Activated CD4-positive, alpha-beta memory T cell treated with anti-CD3 and anti-CD28 coated beads for 36 hours (primary cell): ENCODE measurements around the gene CD58. TPM values are rescaled to one million over a fixed set of nuclear protein-coding genes. Genes with fewer than 3 reads are reported as not detected.

Experiments
- CTCF ChIA-PET: fragments of 350-600 bp; sonication (Branson Sonifier 250); formaldehyde crosslinking; loops from one replicate; lab custom pipeline; 2021; ENCODE audit warnings: antibody characterized with exemption, inconsistent platforms; lab: Charles Lee
- POLR2A ChIA-PET: fragments of 350-600 bp; sonication (Branson Sonifier 250); formaldehyde crosslinking; loops from one replicate; lab custom pipeline; 2021; ENCODE audit warnings: antibody characterized with exemption; lab: Charles Lee
- DNase-seq: peaks from one replicate; pipeline ENCODE4 v3.0.0-alpha.2; 2020
- H3K27ac Mint-ChIP-seq: one replicate; pipeline ENCODE4 v1.8.0; 2021; ENCODE audit warnings: mixed read lengths
- H3K27me3 Mint-ChIP-seq: one replicate; pipeline ENCODE4 v1.8.0; 2021; ENCODE audit warnings: mixed read lengths
- H3K36me3 Mint-ChIP-seq: one replicate; pipeline ENCODE4 v1.8.0; 2021; ENCODE audit warnings: mixed read lengths
- H3K4me1 Mint-ChIP-seq: one replicate; pipeline ENCODE4 v1.8.0; 2021; ENCODE audit warnings: low read depth, mixed read lengths
- H3K4me3 Mint-ChIP-seq: one replicate; pipeline ENCODE4 v1.8.0; 2021; ENCODE audit warnings: mild to moderate bottlenecking, mixed read lengths
- H3K9me3 Mint-ChIP-seq: one replicate; pipeline ENCODE4 v1.8.0; 2021; ENCODE audit warnings: mixed read lengths
- intact Hi-C: fragments of 100-400 bp; cut with micrococcal nuclease; formaldehyde crosslinking; loops from one replicate; pipeline ENCODE4 v1.15.1; 2023
- total RNA-seq, 2 experiments: library from RNA; stranded (reverse); gene quantifications; one replicate each; pipeline ENCODE4 v1.2.3, GENCODE V29; 2021

CD58 gene
- total RNA-seq, 2 experiments from 2014 or later, result 21.9 to 27.2 TPM

- POLR2A ChIA-PET, result interaction anchor here (1.3 to 3.1 kb wide), 3 partner anchors 20 to 22 kb away, joined by 3 to 14 read pairs (median 10); no protein-coding TSS in a partner anchor
- H3K4me1 Mint-ChIP-seq, result peaks cover 56% of the 10 kb centered on the region
- no peaks in the 10 kb centered on the region for H3K27me3 Mint-ChIP-seq
- intact Hi-C loops, result no loop called here
- CTCF ChIA-PET, result interaction anchor here (1.5 kb wide), 1 partner anchor 51 kb away, joined by 3 read pairs; no protein-coding TSS in a partner anchor
- DNase-seq, result no peak
- no peak overlapping the region for H3K27ac Mint-ChIP-seq
- no peaks in the 10 kb centered on the region for H3K9me3 Mint-ChIP-seq
- H3K4me3 Mint-ChIP-seq, result no peak overlapping the region
- peaks cover 55% of the 10 kb centered on the region for H3K36me3 Mint-ChIP-seq
Observed at GRCh38 chr1:116537040-116537831, 33.6 kb downstream of the CD58 start.

GRCh38 chr1:116534014-116534739, 36.6 kb downstream of the CD58 start:
- intact Hi-C loops, result no loop called here
- DNase-seq, result no peak
- Mint-ChIP-seq H3K36me3 (peaks cover 45% of the 10 kb centered on the region), H3K27ac (no peak overlapping the region), H3K27me3 (no peaks in the 10 kb centered on the region), H3K4me1 (peaks cover 34% of the 10 kb centered on the region), H3K4me3 (no peak overlapping the region), H3K9me3 (no peaks in the 10 kb centered on the region)
- ChIA-PET POLR2A (no interaction called here), CTCF (interaction anchor here (0.6 kb wide), 1 partner anchor 835 kb away, joined by 3 read pairs; no protein-coding TSS in a partner anchor)

DNA sequence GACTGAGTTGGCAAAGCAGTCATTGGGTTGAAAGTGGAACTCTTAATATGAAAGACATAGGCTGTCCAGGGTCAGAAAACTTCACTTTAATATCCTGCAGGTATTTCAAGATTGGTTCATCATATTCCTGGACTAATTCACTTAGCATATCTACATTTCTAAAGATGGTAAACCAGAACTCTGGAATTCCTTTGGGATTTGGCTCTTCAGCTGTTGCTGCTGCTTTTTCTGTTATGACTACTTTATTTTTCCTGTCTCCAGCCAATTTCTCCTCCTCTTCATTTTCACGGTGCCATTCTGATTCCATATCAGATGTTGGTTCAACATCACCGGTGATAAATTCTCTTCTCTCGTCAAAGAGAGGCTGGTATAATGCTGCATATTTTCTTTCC, 37.4 kb downstream of the CD58 start:
- intact Hi-C loops, result no loop called here
- no peak for DNase-seq
- ChIA-PET CTCF (interaction anchor here (0.6 kb wide), 1 partner anchor 836 kb away, joined by 3 read pairs; no protein-coding TSS in a partner anchor), POLR2A (no interaction called here)
- Mint-ChIP-seq H3K4me3 (no peak overlapping the region), H3K4me1 (peaks cover 26% of the 10 kb centered on the region), H3K27ac (no peak overlapping the region), H3K27me3 (no peaks in the 10 kb centered on the region), H3K36me3 (peaks cover 47% of the 10 kb centered on the region), H3K9me3 (no peaks in the 10 kb centered on the region)

GRCh38 chr1:116532671-116533428, 38.0 kb downstream of the CD58 start:
- H3K27ac Mint-ChIP-seq, result no peak overlapping the region
- H3K27me3 Mint-ChIP-seq, result no peaks in the 10 kb centered on the region
- ChIA-PET POLR2A (no interaction called here), CTCF (no interaction called here)
- H3K4me3 Mint-ChIP-seq, result no peak overlapping the region
- peaks cover 52% of the 10 kb centered on the region for H3K36me3 Mint-ChIP-seq
- intact Hi-C loops, result no loop called here
- no peaks in the 10 kb centered on the region for H3K9me3 Mint-ChIP-seq
- no peak for DNase-seq
- H3K4me1 Mint-ChIP-seq, result peaks cover 20% of the 10 kb centered on the region

DNA sequence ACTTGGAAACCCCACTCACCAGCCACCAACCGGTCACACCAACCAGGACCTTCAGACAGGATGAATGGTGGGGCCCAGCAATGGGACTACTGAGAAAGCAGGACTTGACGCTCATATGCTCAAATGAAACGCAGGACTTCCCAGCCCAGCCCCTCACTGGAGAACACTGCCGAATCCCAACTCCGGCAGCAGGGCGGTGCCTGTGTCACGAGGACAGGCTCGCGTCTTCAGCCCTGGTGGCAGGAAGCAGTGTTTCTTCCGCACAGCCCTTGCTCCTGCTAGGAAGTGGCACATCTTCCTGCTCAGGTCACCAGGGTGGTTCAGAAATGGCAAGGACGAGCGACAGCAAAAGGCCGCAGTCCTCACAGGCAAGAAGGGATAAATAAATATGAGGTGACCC, 38.9 kb downstream of the CD58 start:
- H3K36me3 Mint-ChIP-seq, result peaks cover 57% of the 10 kb centered on the region

DNA sequence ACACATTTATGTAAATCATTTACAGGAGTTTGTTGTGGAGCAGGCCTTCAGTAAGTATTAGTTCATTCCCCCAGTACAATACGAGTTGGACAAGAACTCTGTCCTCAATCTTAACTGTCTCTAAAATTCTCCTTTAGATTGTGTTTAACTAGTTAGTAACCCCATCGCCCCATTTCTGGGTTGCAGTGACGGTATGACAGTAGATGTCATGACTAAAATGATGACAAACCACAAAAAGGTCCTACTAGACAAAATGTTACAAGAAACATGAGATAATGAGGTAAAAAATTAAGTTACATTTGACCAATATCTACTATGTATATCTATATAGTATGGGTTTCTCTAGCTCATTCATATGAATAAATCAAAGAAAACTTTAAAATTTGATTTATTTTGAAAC, 41.1 kb downstream of the CD58 start:
- ChIA-PET POLR2A (no interaction called here), CTCF (no interaction called here)
- DNase-seq, result no peak
- H3K4me1 Mint-ChIP-seq, result peaks cover 5% of the 10 kb centered on the region
- H3K9me3 Mint-ChIP-seq, result peaks cover 4% of the 10 kb centered on the region
- H3K27ac Mint-ChIP-seq, result no peak overlapping the region
- H3K4me3 Mint-ChIP-seq, result no peak overlapping the region
- H3K27me3 Mint-ChIP-seq, result no peaks in the 10 kb centered on the region
- peaks cover 49% of the 10 kb centered on the region for H3K36me3 Mint-ChIP-seq
- intact Hi-C loops, result no loop called here

More for the DNA sequence above, 38.9 kb downstream of the CD58 start:
- Mint-ChIP-seq H3K9me3 (peaks cover 4% of the 10 kb centered on the region), H3K27ac (peak overlapping the region; percentile 21), H3K27me3 (no peaks in the 10 kb centered on the region), H3K4me1 (peaks cover 14% of the 10 kb centered on the region), H3K4me3 (no peak overlapping the region)
- ChIA-PET CTCF (no interaction called here), POLR2A (no interaction called here)
- DNase-seq, result no peak
- intact Hi-C loops, result no loop called here

- Mint-ChIP-seq H3K4me1 (peaks cover 5% of the 10 kb centered on the region), H3K36me3 (peaks cover 46% of the 10 kb centered on the region), H3K9me3 (peaks cover 4% of the 10 kb centered on the region), H3K4me3 (no peak overlapping the region), H3K27me3 (no peaks in the 10 kb centered on the region), H3K27ac (no peak overlapping the region)
- intact Hi-C loops, result no loop called here
- CTCF ChIA-PET, result no interaction called here
- DNase-seq, result no peak
- POLR2A ChIA-PET, result no interaction called here
Observed at GRCh38 chr1:116529199-116529631, 41.6 kb downstream of the CD58 start.

DNA sequence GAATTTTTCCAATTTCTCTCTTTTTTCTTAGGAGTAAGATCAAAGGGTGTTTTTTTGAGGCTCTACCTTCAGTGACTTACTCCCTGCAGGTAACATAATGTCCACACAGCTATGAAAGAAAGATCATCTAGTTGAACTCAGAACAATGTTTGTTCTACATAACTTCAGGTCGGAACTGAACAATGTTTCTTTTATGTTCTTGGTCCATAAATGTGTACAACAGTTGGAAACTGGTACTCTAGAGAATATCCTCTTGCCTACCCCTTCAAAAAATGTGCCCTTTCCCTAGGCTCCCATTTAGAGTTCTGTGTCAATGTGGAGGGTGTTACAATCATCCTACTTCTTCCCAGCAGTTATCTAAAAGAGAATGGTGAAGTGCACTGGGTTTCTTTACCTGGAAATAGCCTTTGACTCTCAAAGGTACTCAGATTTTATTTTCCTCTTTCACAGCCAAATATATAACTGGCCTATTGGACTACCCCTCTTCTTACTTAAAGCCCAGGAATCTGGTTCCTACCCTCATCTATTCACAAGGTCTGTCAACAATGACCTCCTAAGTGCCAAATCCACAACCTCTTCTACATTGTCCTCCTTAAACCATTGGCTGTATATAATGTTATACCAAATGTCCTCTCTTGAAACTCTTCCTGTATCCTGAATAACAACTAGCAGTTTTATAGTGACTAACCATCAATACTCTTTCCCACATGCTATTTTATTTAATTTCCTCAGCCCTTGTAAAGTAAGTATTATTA, 42.3 kb downstream of the CD58 start:
- intact Hi-C loops, result no loop called here
- DNase-seq, result no peak
- H3K4me1 Mint-ChIP-seq, result peaks cover 5% of the 10 kb centered on the region
- no peaks in the 10 kb centered on the region for H3K27me3 Mint-ChIP-seq
- H3K4me3 Mint-ChIP-seq, result no peak overlapping the region
- H3K27ac Mint-ChIP-seq, result no peak overlapping the region
- ChIA-PET POLR2A (no interaction called here), CTCF (no interaction called here)
- H3K36me3 Mint-ChIP-seq, result peaks cover 39% of the 10 kb centered on the region
- peaks cover 4% of the 10 kb centered on the region for H3K9me3 Mint-ChIP-seq

GRCh38 chr1:116525440-116525839, 45.4 kb downstream of the CD58 start:
- ChIA-PET CTCF (no interaction called here), POLR2A (no interaction called here)
- no peak overlapping the region for H3K27ac Mint-ChIP-seq
- H3K4me3 Mint-ChIP-seq, result no peak overlapping the region
- no peak for DNase-seq
- intact Hi-C loops, result no loop called here
- peaks cover 26% of the 10 kb centered on the region for H3K36me3 Mint-ChIP-seq
- no peaks in the 10 kb centered on the region for H3K4me1 Mint-ChIP-seq
- no peaks in the 10 kb centered on the region for H3K27me3 Mint-ChIP-seq
- H3K9me3 Mint-ChIP-seq, result peaks cover 4% of the 10 kb centered on the region

DNA sequence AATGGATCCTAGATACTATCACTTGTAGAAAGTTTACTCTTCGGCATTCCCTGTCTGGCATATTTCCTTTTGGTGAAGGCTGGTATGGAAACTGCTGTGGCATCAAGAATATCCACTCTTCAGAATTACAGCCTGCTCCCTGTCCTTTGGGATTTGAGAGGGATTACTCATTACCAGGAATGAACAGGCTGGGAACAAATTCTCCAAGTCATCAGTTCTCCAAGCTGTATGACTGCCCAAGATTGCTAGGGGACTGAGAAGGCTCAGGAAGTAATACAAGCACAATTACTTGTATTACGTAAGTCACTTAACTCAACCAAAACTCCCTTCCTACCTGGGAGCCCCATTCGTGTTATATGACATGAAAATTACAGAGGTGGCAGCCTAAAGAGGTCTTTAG, 49.6 kb downstream of the CD58 start:
- no peaks in the 10 kb centered on the region for H3K9me3 Mint-ChIP-seq
- no peak overlapping the region for H3K27ac Mint-ChIP-seq
- ChIA-PET POLR2A (no interaction called here), CTCF (interaction anchor here (0.5 to 1.2 kb wide), 2 partner anchors 10 to 36 kb away, joined by 3 to 4 read pairs; no protein-coding TSS in a partner anchor)
- H3K4me3 Mint-ChIP-seq, result no peak overlapping the region
- DNase-seq, result no peak
- intact Hi-C loops, result no loop called here
- H3K4me1 Mint-ChIP-seq, result peaks cover 18% of the 10 kb centered on the region
- no peaks in the 10 kb centered on the region for H3K27me3 Mint-ChIP-seq
- peaks cover 16% of the 10 kb centered on the region for H3K36me3 Mint-ChIP-seq

- CTCF ChIA-PET, result interaction anchor here (0.6 kb wide), 1 partner anchor 19 kb away, joined by 3 read pairs; no protein-coding TSS in a partner anchor
Observed at GRCh38 chr1:116518400-116518799, 52.4 kb downstream of the CD58 start.

More at GRCh38 chr1:116518400-116518799, 52.4 kb downstream of the CD58 start:
- Mint-ChIP-seq H3K27ac (no peak overlapping the region), H3K4me1 (peaks cover 40% of the 10 kb centered on the region), H3K4me3 (no peak overlapping the region), H3K27me3 (no peaks in the 10 kb centered on the region), H3K36me3 (peaks cover 13% of the 10 kb centered on the region), H3K9me3 (no peaks in the 10 kb centered on the region)
- POLR2A ChIA-PET, result no interaction called here
- DNase-seq, result no peak
- intact Hi-C loops, result no loop called here
